NCI-H1048 (cell line): ENCODE measurements around the gene ANKRD66.

Experiments
- DNase-seq: peaks from one replicate; lab custom pipeline; 2025; lab: John Stamatoyannopoulos, UW

ANKRD66 gene

GRCh38 chr6:46790355-46790874 is 43.7 kb downstream of the ANKRD66 start:
- DNase-seq: no peak

- no peak for DNase-seq
Measured at GRCh38 chr6:46792635-46793034, 45.9 kb downstream of the ANKRD66 start.

DNA sequence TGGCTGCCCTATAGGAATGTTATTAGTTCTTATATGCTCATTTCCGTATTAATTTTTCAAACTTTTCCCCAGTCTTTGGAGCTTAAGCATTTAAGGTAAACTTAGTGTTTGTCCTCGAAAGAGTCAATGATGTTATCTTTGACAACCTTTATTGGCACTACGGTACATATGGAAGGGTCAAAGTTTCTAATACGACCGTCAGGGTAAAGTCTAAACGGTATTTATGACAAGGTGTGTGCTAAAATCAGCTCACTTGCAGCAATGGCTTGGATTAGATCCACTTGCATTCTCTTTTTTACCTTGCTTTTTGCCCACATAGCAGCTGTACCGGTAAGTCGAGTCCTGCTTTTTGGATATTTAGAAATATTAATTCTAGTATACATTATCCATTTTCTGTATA is 46.4 kb downstream of the ANKRD66 start, which contains the start of gene MEP1A:
Gene MEP1A, plus strand, starts transcription at position 252 of the 400 bp plus-strand sequence. Its CDS starts 10 bp downstream, at position 262.
- no peak for DNase-seq

- no peak for DNase-seq
Measured at GRCh38 chr6:46794068-46794467, 47.3 kb downstream of the ANKRD66 start.

GRCh38 chr6:46795816-46796215 is 49.1 kb downstream of the ANKRD66 start:
- no peak for DNase-seq

DNA sequence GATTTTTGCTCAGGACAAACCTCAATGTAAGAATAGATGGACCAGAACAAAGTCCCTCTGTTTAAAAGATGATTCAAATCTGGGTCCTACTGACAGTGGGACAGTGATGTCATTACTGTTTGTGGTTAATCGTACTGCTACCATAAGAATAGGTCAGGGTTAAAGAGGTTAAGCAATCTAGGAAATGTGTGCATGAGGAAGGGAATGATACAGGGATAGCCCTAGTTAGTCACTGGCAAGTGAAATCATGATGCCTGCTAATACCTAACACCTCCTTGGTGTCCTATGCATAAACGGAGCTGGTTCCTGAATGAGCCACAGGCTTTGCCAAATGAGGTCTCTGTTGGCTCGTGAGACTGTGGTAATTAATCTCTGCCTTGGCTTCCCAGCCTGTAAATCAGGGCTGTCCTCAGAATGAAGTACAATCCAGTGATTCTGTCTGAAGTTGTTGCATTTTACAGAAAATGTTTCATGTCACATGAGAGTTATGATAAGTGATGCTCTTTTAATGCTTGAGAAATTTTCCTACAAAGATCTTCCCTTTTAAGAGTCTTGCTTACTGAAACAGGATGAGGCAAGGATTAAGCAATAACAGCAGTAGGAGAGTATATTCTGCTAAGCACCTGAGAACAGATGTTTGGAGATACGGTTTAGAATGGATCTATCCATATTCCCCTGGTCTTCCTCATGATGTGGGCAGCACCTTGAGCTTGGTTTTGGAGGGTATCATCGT is 50.3 kb downstream of the ANKRD66 start:
- no peak for DNase-seq

DNA sequence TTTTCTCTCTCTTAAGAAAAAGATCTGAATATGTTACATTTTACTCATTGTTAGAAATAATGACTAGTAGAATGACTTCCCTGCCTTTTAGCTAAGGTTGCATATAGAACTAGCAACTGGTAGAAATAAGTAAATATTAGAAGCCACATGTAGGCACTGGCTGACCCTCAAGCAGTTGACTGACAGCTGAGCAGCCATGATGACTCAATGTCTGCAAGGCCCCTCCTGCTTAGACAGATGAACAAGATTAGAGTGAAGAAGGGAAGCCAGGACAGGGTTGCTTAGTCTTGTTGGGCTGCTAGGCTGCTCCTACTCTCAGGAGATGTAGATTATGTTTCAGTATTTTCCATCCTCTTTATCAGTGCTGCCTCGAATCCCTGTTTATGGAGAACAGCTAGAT is 52.9 kb downstream of the ANKRD66 start:
- DNase-seq: no peak

GRCh38 chr6:46808806-46809205 is 62.1 kb downstream of the ANKRD66 start:
- no peak for DNase-seq
